HTR-8/SVneo (cell line): ENCODE measurements around the gene FGF22.

Experiments
- DNase-seq: peaks from one replicate; pipeline ENCODE4 v3.0.0; 2011; ENCODE audit warnings: low spot score, mixed read lengths; ENCODE audit not compliant: insufficient read length
- FAIRE-seq: peaks from 2 replicates; lab custom pipeline; 2011; peaks lifted over from hg19 to GRCh38; lab: Jason Lieb, UNC

The FGF22 gene

GRCh38 chr19:640161-640558 is 481 bp downstream of the FGF22 start:
- FAIRE-seq, result no peak

GRCh38 chr19:640606-641189 is 1.0 kb downstream of the FGF22 start:
- FAIRE-seq, result no peak
- no peak for DNase-seq

More at GRCh38 chr19:640161-640558, 481 bp downstream of the FGF22 start:
- no peak for DNase-seq

GRCh38 chr19:641702-642101 is 2.0 kb downstream of the FGF22 start:
- FAIRE-seq (no peak), DNase-seq (no peak)

GRCh38 chr19:642767-643727 is 3.4 kb downstream of the FGF22 start:
- no peak for DNase-seq
- FAIRE-seq, result no peak

- FAIRE-seq (no peak), DNase-seq (no peak)
Observed at GRCh38 chr19:643736-644135, 4.1 kb downstream of the FGF22 start.

GRCh38 chr19:644363-644762 is 4.7 kb downstream of the FGF22 start:
- DNase-seq, result no peak
- no peak for FAIRE-seq

- FAIRE-seq, result no peak
Observed at GRCh38 chr19:644789-645188, 5.1 kb downstream of the FGF22 start.

GRCh38 chr19:645912-646778 is 6.5 kb downstream of the FGF22 start:
- DNase-seq (no peak), FAIRE-seq (no peak)

More at GRCh38 chr19:644789-645188, 5.1 kb downstream of the FGF22 start:
- no peak for DNase-seq

- FAIRE-seq, result no peak
- DNase-seq, result no peak
Observed at GRCh38 chr19:646779-647565, 7.3 kb downstream of the FGF22 start.

- no peak for DNase-seq
- FAIRE-seq, result no peak
Observed at GRCh38 chr19:647566-648284, 8.0 kb downstream of the FGF22 start.

GRCh38 chr19:648305-648704 is 8.6 kb downstream of the FGF22 start:
- DNase-seq, result no peak
- FAIRE-seq, result no peak

GRCh38 chr19:648904-649801 is 9.5 kb downstream of the FGF22 start:
- FAIRE-seq (no peak), DNase-seq (no peak)

GRCh38 chr19:650121-650520 is 10.4 kb downstream of the FGF22 start:
- DNase-seq (no peak), FAIRE-seq (no peak)

- no peak for FAIRE-seq
Observed at GRCh38 chr19:651114-651818, 11.6 kb downstream of the FGF22 start.

GRCh38 chr19:651991-652390 is 12.3 kb downstream of the FGF22 start:
- FAIRE-seq (no peak), DNase-seq (no peak)

More at GRCh38 chr19:651114-651818, 11.6 kb downstream of the FGF22 start:
- no peak for DNase-seq

GRCh38 chr19:652467-653389 is 13.0 kb downstream of the FGF22 start:
- DNase-seq (no peak), FAIRE-seq (no peak)
